H1 (cell line): ENCODE measurements around the gene FANCD2OS. TPM values are rescaled to one million over a fixed set of nuclear protein-coding genes. Genes with fewer than 3 reads are reported as not detected.

Experiments used
- CTCF ChIA-PET: fragments of 300-600 bp; sonication (Branson Sonifier 250); formaldehyde crosslinking; loops from one replicate; lab custom pipeline; 2021; ENCODE audit not compliant: partially characterized antibody; lab: Charles Lee
- POLR2A ChIA-PET: fragments of 300-600 bp; sonication (Branson Sonifier 250); formaldehyde crosslinking; loops from one replicate; lab custom pipeline; 2021; ENCODE audit warnings: inconsistent platforms; ENCODE audit not compliant: partially characterized antibody; lab: Charles Lee
- DNase-seq, 2 experiments: peaks; one replicate each; pipeline versions ENCODE4 v3.0.0 to v3.0.0-alpha.2; 2010 to 2022; ENCODE audit warnings: low spot score in 2 of 2, low read depth in 1 of 2, mixed read lengths in 1 of 2
- FAIRE-seq: peaks from 2 replicates; lab custom pipeline; 2011; peaks lifted over from hg19 to GRCh38; lab: Jason Lieb, UNC
- H2AFZ ChIP-seq: 2 replicates; pipeline ENCODE4 v1.8.1; 2012; ENCODE audit warnings: low read length, inconsistent platforms
- H2AK5ac ChIP-seq: 2 replicates; pipeline ENCODE4 v1.6.1; 2013; ENCODE audit warnings: low read depth, low read length
- H2BK120ac ChIP-seq: replicated peaks from 2 replicates; pipeline ENCODE3; 2013; ENCODE audit warnings: low read depth, low read length, inconsistent platforms
- H2BK12ac ChIP-seq: 2 replicates; pipeline ENCODE4 v1.6.1; 2013; ENCODE audit warnings: low read depth, low read length
- H2BK15ac ChIP-seq: 2 replicates; pipeline ENCODE4 v1.6.1; 2013; ENCODE audit warnings: low read length
- H2BK20ac ChIP-seq: 2 replicates; pipeline ENCODE4 v1.6.1; 2013; ENCODE audit warnings: low read length
- H2BK5ac ChIP-seq: 2 replicates; pipeline ENCODE4 v1.6.1; 2013; ENCODE audit warnings: low read depth, low read length
- H3K14ac ChIP-seq: 2 replicates; pipeline ENCODE4 v1.6.1; 2013; ENCODE audit warnings: inconsistent platforms; ENCODE audit not compliant: insufficient read length
- H3K18ac ChIP-seq: 2 replicates; pipeline ENCODE4 v1.6.1; 2013; ENCODE audit warnings: low read length; ENCODE audit errors: extremely low read depth
- H3K23ac ChIP-seq: 2 replicates; pipeline ENCODE4 v1.6.1; 2013; ENCODE audit warnings: inconsistent platforms; ENCODE audit not compliant: insufficient read length
- H3K23me2 ChIP-seq: 2 replicates; pipeline ENCODE4 v1.6.1; 2013; ENCODE audit warnings: low read depth, low read length
- H3K27ac ChIP-seq: 2 replicates; pipeline ENCODE4 v1.6.1; 2011; ENCODE audit warnings: low read depth, low read length, inconsistent platforms
- H3K27me3 ChIP-seq, 4 experiments: replicated peaks in 1 of 4; 1 replicate in 1 of 4; 2 replicates in 3 of 4; pipeline versions ENCODE4 v1.6.1 to v1.8.1; 2011 to 2013; ENCODE audit warnings: low read length in 3 of 4, mild to moderate bottlenecking in 3 of 4, inconsistent platforms in 2 of 4, mixed read lengths in 2 of 4, moderate library complexity in 1 of 4; ENCODE audit not compliant: control insufficient read depth in 3 of 4, insufficient read depth in 3 of 4; ENCODE audit errors: extremely low read depth in 1 of 4
- H3K36me3 ChIP-seq, 4 experiments: 2 replicates each; pipeline versions ENCODE4 v1.6.1 to v1.8.1; 2011 to 2013; ENCODE audit warnings: mild to moderate bottlenecking in 4 of 4, low read length in 3 of 4, moderate library complexity in 2 of 4, control low read depth in 1 of 4, inconsistent platforms in 1 of 4; ENCODE audit not compliant: insufficient read depth in 4 of 4, control insufficient read depth in 2 of 4
- H3K4ac ChIP-seq: replicated peaks from 2 replicates; pipeline ENCODE3; 2013; ENCODE audit warnings: low read length, low read depth, mixed read lengths, inconsistent platforms; ENCODE audit not compliant: insufficient read length
- H3K4me1 ChIP-seq, 4 experiments: replicated peaks in 1 of 4; 1 replicate in 1 of 4; 2 replicates in 3 of 4; pipeline versions ENCODE4 v1.6.1 to v1.8.1; 2011 to 2013; ENCODE audit warnings: low read length in 3 of 4, inconsistent platforms in 2 of 4, mixed read lengths in 1 of 4; ENCODE audit not compliant: insufficient read depth in 4 of 4, control insufficient read depth in 3 of 4
- H3K4me2 ChIP-seq, 2 experiments: 2 replicates each; pipeline versions ENCODE4 v1.6.1 to v1.8.1; 2011 to 2013; ENCODE audit warnings: low read depth in 2 of 2, low read length in 2 of 2, control low read depth in 1 of 2, inconsistent platforms in 1 of 2, mild to moderate bottlenecking in 1 of 2; ENCODE audit not compliant: insufficient read depth in 1 of 2
- H3K4me3 ChIP-seq, 4 experiments: fragments of 200-600, 300-600 bp in 1 of 4; sonication (generic), shearing (Covaris generic), sonication (Bioruptor Twin) in 1 of 4; 2 replicates each; pipeline versions ENCODE4 v1.5.1 to v1.8.1; 2011 to 2016; ENCODE audit warnings: low read length in 4 of 4, low read depth in 3 of 4, control low read depth in 2 of 4, inconsistent platforms in 2 of 4, mild to moderate bottlenecking in 2 of 4, mixed read lengths in 1 of 4, moderate library complexity in 1 of 4; ENCODE audit not compliant: insufficient read depth in 2 of 4; ENCODE audit errors: extremely low read depth in 1 of 4
- H3K56ac ChIP-seq: replicated peaks from 2 replicates; pipeline ENCODE3; 2013; ENCODE audit warnings: low read depth, mild to moderate bottlenecking, mixed read lengths, low read length, inconsistent platforms; ENCODE audit not compliant: insufficient read length
- H3K79me1 ChIP-seq: 2 replicates; pipeline ENCODE4 v1.6.1; 2013; ENCODE audit warnings: low read depth, low read length, control low read depth
- H3K79me2 ChIP-seq, 2 experiments: 2 replicates each; pipeline versions ENCODE4 v1.6.1 to v1.8.1; 2012 to 2013; ENCODE audit warnings: low read length in 2 of 2, mild to moderate bottlenecking in 2 of 2, inconsistent platforms in 1 of 2; ENCODE audit not compliant: insufficient read depth in 2 of 2, control insufficient read depth in 1 of 2
- H3K9ac ChIP-seq, 4 experiments: replicated peaks in 1 of 4; 1 replicate in 1 of 4; 2 replicates in 3 of 4; pipeline versions ENCODE4 v1.6.1 to v1.8.1; 2011 to 2013; ENCODE audit warnings: low read depth in 3 of 4, low read length in 3 of 4, control low read depth in 2 of 4, mild to moderate bottlenecking in 2 of 4, moderate library complexity in 2 of 4, inconsistent platforms in 1 of 4; ENCODE audit errors: extremely low read depth in 1 of 4
- H3K9me3 ChIP-seq, 2 experiments: 2 replicates each; pipeline versions ENCODE4 v1.6.1 to v1.8.1; 2012 to 2013; ENCODE audit warnings: mild to moderate bottlenecking in 2 of 2, moderate library complexity in 2 of 2, control low read depth in 1 of 2, inconsistent platforms in 1 of 2, low read depth in 1 of 2, low read length in 1 of 2, mixed read lengths in 1 of 2; ENCODE audit not compliant: insufficient read depth in 2 of 2
- H4K20me1 ChIP-seq, 2 experiments: replicated peaks in 1 of 2; 2 replicates each; pipeline versions ENCODE3 to v1.8.1; 2011 to 2013; ENCODE audit warnings: inconsistent platforms in 2 of 2, low read length in 2 of 2, mild to moderate bottlenecking in 1 of 2; ENCODE audit not compliant: insufficient read depth in 2 of 2, control insufficient read depth in 1 of 2
- H4K5ac ChIP-seq: 2 replicates; pipeline ENCODE4 v1.6.1; 2013; ENCODE audit warnings: low read length, low read depth, mixed read lengths, inconsistent platforms; ENCODE audit not compliant: insufficient read length
- H4K8ac ChIP-seq: 2 replicates; pipeline ENCODE4 v1.8.0; 2013; ENCODE audit warnings: mild to moderate bottlenecking, moderate library complexity, low read length, inconsistent platforms; ENCODE audit not compliant: insufficient read depth; ENCODE audit errors: extremely low read depth
- H4K91ac ChIP-seq: replicated peaks from 2 replicates; pipeline ENCODE3; 2013; ENCODE audit warnings: low read length, mixed read lengths, inconsistent platforms; ENCODE audit not compliant: insufficient read length
- CBX5 ChIP-seq: fragments of 300-800, 300-1000 bp; sonication (generic); IDR thresholded peaks from 2 replicates; pipeline ENCODE4 v1.7.1; 2016; ENCODE audit warnings: antibody characterized with exemption, low read length, low read depth
- FOSL1 ChIP-seq: IDR thresholded peaks from 2 replicates; pipeline ENCODE4 v1.6.1; 2011; ENCODE audit warnings: mild to moderate bottlenecking, low read depth, low read length, moderate library complexity; ENCODE audit not compliant: insufficient read depth
- SAP30 ChIP-seq: fragments of 300-600 bp; sonication (generic); IDR thresholded peaks from 2 replicates; pipeline ENCODE4 v1.7.1; 2012; ENCODE audit warnings: low read length, moderate library complexity, mild to moderate bottlenecking, inconsistent platforms; ENCODE audit not compliant: insufficient read depth, insufficient replicate concordance
- WGBS, 2 experiments: shearing (Covaris generic) in 1 of 2; methylation state at CpG; one replicate each; pipeline versions ENCODE4 v1.1.6 to v1.1.7; 2013 to 2015; ENCODE audit warnings: low lambda C conversion rate in 2 of 2, mixed read lengths in 2 of 2, inconsistent platforms in 1 of 2, low coverage in 1 of 2, missing lambda C conversion rate in 1 of 2; ENCODE audit not compliant: insufficient replicate concordance in 2 of 2, insufficient coverage in 1 of 2, insufficient read length in 1 of 2; ENCODE audit errors: extremely low coverage in 1 of 2, missing lambda C conversion rate in 1 of 2; 5-methylcytosine and 5-hydroxymethylcytosine counted together
- polyA plus RNA-seq, 7 experiments: library from polyadenylated mRNA; depleted of rRNA in 3 of 7; stranded (reverse) in 5 of 7; unstranded in 2 of 7; fragments of >200 nt in 5 of 7; fragments of 200-250 nt in 2 of 7; gene quantifications; 1 replicate in 5 of 7; 2 replicates in 1 of 7; 4 replicates in 1 of 7; pipeline versions ENCODE4 v1.2.1 to v1.2.3, GENCODE V29; 2011 to 2013; ENCODE audit warnings: missing spikeins in 2 of 7, mixed read lengths in 2 of 7
- total RNA-seq: library from RNA; stranded (reverse); fragmentation: NEBNext Ultra II Directional; extraction: Animal tissue kit (Norgen Biotek cat#: 25700); gene quantifications from 2 replicates; pipeline ENCODE4 v1.2.1, GENCODE V29; 2021
- TF ChIP-seq, protein P1 (sequence below): IDR thresholded peaks from 2 replicates; pipeline ENCODE4 v1.6.1; 2012; ENCODE audit warnings: inconsistent platforms

Gene FANCD2OS
- total and polyA plus RNA-seq, 2 of the 8 experiments (the other 6 are each of a cell fraction or from before 2014, with no cell fraction given), result not detected

DNA sequence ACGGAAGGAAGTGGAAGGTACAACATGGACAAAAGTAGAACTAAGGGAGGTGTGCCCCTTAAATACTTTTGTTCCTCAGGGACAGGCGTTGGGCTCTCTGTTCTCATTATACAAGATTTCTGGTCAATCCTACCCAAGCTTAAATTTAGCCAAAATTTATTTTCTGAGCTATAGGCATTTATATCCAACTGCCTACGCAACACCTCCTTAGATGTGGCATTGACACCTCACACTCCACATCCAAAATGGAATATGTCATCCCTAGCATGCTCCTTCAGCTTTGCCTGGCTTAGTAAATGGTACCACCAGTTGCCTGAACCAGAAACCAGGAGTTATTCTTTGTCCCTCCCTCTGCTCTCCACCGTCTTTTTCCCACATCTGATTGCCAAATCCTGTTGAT is 26.2 kb downstream of the FANCD2OS start:
- Histone ChIP-seq H4K8ac (no peak overlapping the region), H4K20me1 (no peaks in the 10 kb centered on the region), H3K27ac (no peak overlapping the region), H2BK5ac (no peak overlapping the region), H3K36me3 (peaks cover 22 to 68% (median 51%) of the 10 kb centered on the region in 4 experiments), H3K14ac (no peak overlapping the region), H2BK120ac (no peak overlapping the region), H2BK12ac (no peak overlapping the region), H3K23ac (no peak overlapping the region), H2AFZ (no peak overlapping the region), H4K91ac (no peak overlapping the region), H3K4me3 (no peak overlapping the region), H3K9me3 (no peaks in the 10 kb centered on the region), H3K18ac (no peak overlapping the region), H2BK15ac (no peak overlapping the region), H4K5ac (no peak overlapping the region), H3K79me1 (no peaks in the 10 kb centered on the region), H3K4ac (no peak overlapping the region), H3K4me1 (no peaks in the 10 kb centered on the region), H2AK5ac (no peak overlapping the region), H3K23me2 (no peaks in the 10 kb centered on the region), H3K56ac (no peak overlapping the region), H3K4me2 (no peak overlapping the region), H2BK20ac (no peak overlapping the region), H3K79me2 (no peaks in the 10 kb centered on the region), H3K9ac (no peak overlapping the region), H3K27me3 (no peaks in the 10 kb centered on the region)
- 86% methylated on average over 4 of the region's 4 CpGs; no CpG with 5 or more reads in 1 of the 2 experiments for WGBS, 2 experiments
- ChIA-PET POLR2A (interaction anchor here (0.8 kb wide), 1 partner anchor 28 kb away, joined by 3 read pairs; no protein-coding TSS in a partner anchor), CTCF (interaction anchor here (1.0 to 1.4 kb wide), 2 partner anchors 15 to 82 kb away, joined by 3 to 4 read pairs; no protein-coding TSS in a partner anchor)
- FAIRE-seq (no peak), DNase-seq (no peak)
- no peak for TF ChIP-seq SAP30
- TF ChIP-seq, protein P1, sequence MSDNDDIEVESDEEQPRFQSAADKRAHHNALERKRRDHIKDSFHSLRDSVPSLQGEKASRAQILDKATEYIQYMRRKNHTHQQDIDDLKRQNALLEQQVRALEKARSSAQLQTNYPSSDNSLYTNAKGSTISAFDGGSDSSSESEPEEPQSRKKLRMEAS, result no peak
- TF ChIP-seq CBX5, result no peak
- TF ChIP-seq FOSL1, result no peak
